Airway epithelial cell (primary cell): ENCODE measurements around the gene DENND5A. TPM values are rescaled to one million over a fixed set of nuclear protein-coding genes. Genes with fewer than 3 reads are reported as not detected.

Experiments used
- total RNA-seq: library from RNA; depleted of rRNA; stranded (reverse); fragments of >200 nt; gene quantifications from 2 replicates; pipeline ENCODE4 v1.2.3, GENCODE V29; 2015

Gene DENND5A
- 21.3 and 42.2 TPM in 2 replicates for total RNA-seq

DNA sequence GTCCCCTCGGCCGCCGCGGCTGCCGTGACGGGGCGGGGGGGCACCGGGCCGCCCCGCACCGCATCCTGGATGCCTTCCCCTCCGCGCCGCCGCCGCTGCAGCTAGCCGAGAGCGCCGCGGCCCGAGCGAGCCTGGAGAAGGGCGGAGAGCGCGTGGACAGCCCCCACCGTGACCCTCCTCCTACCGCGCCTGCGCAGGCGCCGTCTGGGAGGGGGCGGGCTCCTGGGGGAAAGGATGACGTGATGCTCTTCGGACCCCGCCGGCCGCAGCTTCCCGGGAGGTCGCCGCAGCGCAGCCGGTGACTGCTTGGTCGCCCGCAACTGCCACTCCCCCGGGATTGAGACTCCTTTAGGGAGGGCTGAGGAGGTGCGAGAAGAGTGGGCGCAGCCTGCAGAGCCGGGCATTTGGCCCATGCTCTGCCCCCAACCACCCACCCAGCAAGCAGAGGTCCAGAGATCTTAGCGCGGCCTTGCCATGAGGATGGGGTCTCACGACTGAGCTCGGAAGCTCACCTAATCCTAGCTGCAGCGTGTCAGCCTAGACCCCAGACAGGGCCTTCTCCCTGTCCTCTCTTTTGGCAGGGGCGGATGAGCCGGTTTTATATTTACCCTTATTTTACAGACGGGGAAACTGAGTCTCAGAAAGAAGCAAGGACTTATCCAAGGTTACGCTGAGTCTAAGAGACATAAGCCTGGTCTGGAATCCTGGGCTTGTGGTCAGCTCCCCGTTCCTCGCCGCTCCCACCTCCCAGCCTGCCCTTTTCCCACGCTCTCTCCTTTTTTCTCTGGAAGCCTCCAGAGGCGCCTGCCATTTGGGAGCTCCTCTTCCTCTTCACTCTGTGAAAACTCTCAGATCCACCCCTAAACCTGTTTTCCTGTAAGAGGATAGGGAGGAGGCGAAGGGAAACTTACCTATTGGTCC lies at the start of gene DENND5A:
DENND5A (minus strand) TSS at position 140 of the 921 bp plus-strand sequence. CDS start 281 bp downstream, outside the sequence.

DNA sequence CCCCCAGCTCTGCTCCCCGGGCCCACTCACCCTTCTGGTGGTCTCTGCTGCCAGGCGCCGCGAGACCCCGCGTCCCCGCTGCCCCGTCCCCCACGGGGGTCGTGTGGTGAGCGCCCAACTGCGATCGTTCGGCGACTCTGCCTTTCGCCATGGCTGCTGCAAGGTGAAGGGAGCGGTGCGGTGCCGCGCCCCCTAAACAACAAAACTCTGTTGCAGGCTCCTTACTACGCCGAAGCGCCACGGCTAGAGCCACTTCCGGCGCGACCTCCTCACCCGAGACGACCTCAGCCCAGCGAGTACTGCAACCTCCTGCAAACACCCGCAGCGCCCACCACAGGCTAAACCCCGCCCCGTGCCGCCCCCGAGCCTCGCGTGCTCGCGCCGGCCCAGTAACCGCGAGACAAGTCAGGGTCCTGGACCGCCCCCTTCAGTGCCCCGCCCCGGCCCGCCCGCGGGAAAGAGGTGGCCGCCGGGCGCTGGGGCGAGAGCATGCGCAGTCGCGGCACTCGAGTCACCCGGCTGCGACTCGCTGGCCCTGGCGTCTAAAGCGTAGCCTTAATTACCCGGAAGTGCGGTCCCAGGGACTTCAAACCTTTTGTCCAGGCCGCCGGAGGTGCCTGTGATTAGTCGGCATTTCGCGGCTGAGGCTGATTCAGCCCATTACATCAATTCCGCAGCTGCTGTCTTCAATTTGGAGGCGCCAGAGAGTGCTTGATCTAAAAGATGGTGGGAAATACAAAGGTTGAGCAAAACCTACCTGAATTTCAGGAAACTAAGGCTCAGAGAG lies 49.3 kb upstream of the DENND5A start, which contains the start of gene TMEM41B:
TMEM41B (minus strand) TSS at position 303 of the 787 bp plus-strand sequence; CDS start at position 151, 152 bp downstream.

DNA sequence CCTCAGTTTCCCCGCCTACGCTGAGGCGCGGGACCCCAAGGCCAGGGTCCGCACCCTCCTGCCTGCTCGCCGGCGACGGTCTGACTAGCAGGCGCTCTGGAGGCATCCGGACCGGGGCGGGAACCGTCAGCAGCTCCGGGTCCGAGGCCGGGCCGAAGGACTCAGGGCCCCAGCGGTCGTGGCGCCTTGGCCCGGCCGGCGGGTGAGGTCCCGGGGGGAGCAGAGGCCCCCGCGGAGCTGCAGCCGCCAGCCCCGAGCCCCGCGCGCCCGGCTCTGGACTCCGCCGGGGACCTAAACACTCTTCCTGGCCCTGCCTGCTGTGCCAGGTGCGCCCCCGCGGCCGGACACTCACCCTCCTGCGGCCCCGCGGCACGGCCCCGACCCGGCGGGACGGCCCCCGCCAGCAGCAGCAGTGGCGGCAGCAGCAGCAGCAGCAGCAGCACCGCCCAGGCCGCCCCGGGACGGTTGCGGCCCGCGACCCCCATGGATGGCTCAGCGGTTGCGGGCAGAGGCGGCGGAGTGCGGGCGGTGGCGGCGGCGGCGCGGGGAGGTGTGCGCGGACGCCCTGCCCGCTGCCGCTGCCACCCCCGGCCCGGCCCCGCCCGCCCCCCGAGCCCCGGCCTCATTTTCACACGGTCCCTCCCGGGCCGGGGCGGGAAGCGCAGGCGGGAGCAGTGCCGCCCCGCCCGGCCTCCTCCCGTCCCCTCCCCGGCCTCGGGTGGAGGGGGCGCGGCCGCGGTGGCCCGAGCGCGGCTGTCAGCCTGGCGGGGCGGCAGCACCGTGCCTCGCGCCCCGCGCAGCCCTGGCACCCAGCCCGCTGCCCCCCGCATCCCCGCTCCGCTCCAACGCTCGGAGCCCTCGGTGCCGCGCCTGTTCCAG lies 173.9 kb downstream of the DENND5A start, which contains the start of gene SCUBE2:
SCUBE2 (minus strand) TSS at position 556 of the 879 bp plus-strand sequence; CDS start at position 485, 71 bp downstream.

Other genes with a start within 250 kb of the DENND5A start
- not detected in 2 replicates for gene SCUBE2, start 173.8 kb downstream of the DENND5A start, total RNA-seq
- gene TMEM41B, start 49.2 kb upstream of the DENND5A start, total RNA-seq: 42.0 and 51.0 TPM in 2 replicates
- gene IPO7, start 119.3 kb upstream of the DENND5A start, total RNA-seq: 49.2 and 67.1 TPM in 2 replicates
- 12.8 and 13.4 TPM in 2 replicates for gene ZNF143, start 195.7 kb upstream of the DENND5A start, total RNA-seq